BJ (cell line): ENCODE measurements around the gene RGS14. TPM values are rescaled to one million over a fixed set of nuclear protein-coding genes. Genes with fewer than 3 reads are reported as not detected.
A peak's percentile ranks its signal among the peaks of the same experiment; 100 is the strongest.

Source experiments
- CTCF ChIA-PET: fragments of 350-600 bp; formaldehyde crosslinking; extraction: SDS; loops from one replicate; lab custom pipeline; 2021; ENCODE audit warnings: antibody characterized with exemption, inconsistent platforms; lab: Yijun Ruan, JAX
- POLR2A ChIA-PET: fragments of 300-600 bp; sonication (Branson Sonifier 250); formaldehyde crosslinking; extraction: SDS; loops from one replicate; lab custom pipeline; 2021; ENCODE audit warnings: antibody characterized with exemption; lab: Charles Lee
- DNase-seq: peaks from one replicate; pipeline ENCODE4 v3.0.0-alpha.2; 2011; ENCODE audit warnings: low read depth
- H3K27me3 ChIP-seq: 2 replicates; pipeline ENCODE4 v1.6.0; 2011; ENCODE audit warnings: low read length; ENCODE audit not compliant: control insufficient read depth, insufficient read depth
- H3K36me3 ChIP-seq: 2 replicates; pipeline ENCODE4 v1.5.1; 2011; ENCODE audit warnings: low read length; ENCODE audit not compliant: control insufficient read depth, insufficient read depth
- H3K4me3 ChIP-seq: 2 replicates; pipeline ENCODE4 v1.5.1; 2011; ENCODE audit warnings: low read depth, mild to moderate bottlenecking, control low read depth, low read length
- CTCF ChIP-seq: IDR thresholded peaks from 2 replicates; pipeline ENCODE4 v1.5.1; 2011; ENCODE audit warnings: low read depth, mild to moderate bottlenecking, control low read depth, inconsistent platforms, low read length, moderate library complexity; ENCODE audit not compliant: insufficient read depth
- polyA minus RNA-seq: library from RNA; depleted of rRNA, polyadenylated mRNA; stranded (reverse); fragments of >200 nt; gene quantifications from 2 replicates; pipeline ENCODE4 v1.2.3, GENCODE V29; 2011; rRNA and poly(A)+ RNA removed
- polyA plus RNA-seq: library from polyadenylated mRNA; depleted of rRNA; stranded (reverse); fragments of >200 nt; gene quantifications from 2 replicates; pipeline ENCODE4 v1.2.3, GENCODE V29; 2011; rRNA removed

RGS14 gene
- polyA plus RNA-seq, result 4.1 and 6.0 TPM in 2 replicates
- 3.0 and 3.8 TPM in 2 replicates for polyA minus RNA-seq

- Histone ChIP-seq H3K27me3 (peaks cover 5% of the 10 kb centered on the region), H3K36me3 (no peaks in the 10 kb centered on the region), H3K4me3 (no peak within 1 kb of the TSS)
- no peak for TF ChIP-seq CTCF
- DNase-seq, result no peak
- CTCF ChIA-PET, result interaction anchor here (1.5 to 3.4 kb wide), 2 partner anchors 9 to 12 kb away, joined by 3 to 16 read pairs; no protein-coding TSS in a partner anchor
- POLR2A ChIA-PET, result no interaction called here
Observed at GRCh38 chr5:177357459-177358351, at the start of gene RGS14. Gene RGS14 (plus strand): TSS chr5:177357924. CDS start chr5:177358025, 101 bp downstream.

- ChIA-PET CTCF (interaction anchor here (1.1 to 6.8 kb wide), 19 partner anchors 10 to 237 kb away, joined by 3 to 38 read pairs (median 6); partner anchors contain the start of gene FGFR4), POLR2A (no interaction called here)
- Histone ChIP-seq H3K4me3 (no peak overlapping the region), H3K27me3 (no peaks in the 10 kb centered on the region), H3K36me3 (peaks cover 12% of the 10 kb centered on the region)
- no peak for TF ChIP-seq CTCF
- DNase-seq, result no peak
Observed at GRCh38 chr5:177308740-177309139, 49.0 kb upstream of the RGS14 start.

GRCh38 chr5:177309351-177310191 lies 48.2 kb upstream of the RGS14 start:
- no peak overlapping the region for H3K4me3 ChIP-seq
- peak; percentile 91 for TF ChIP-seq CTCF
- DNase-seq, result no peak
- ChIA-PET POLR2A (interaction anchor here (0.6 to 1.0 kb wide), 2 partner anchors 184 to 188 kb away, joined by 3 to 23 read pairs; partner anchors contain the start of gene PDLIM7), CTCF (interaction anchor here (0.6 to 6.8 kb wide), 40 partner anchors 8 to 237 kb away, joined by 3 to 38 read pairs (median 4); partner anchors contain the start of genes FGFR4, GRK6 and PDLIM7)
- H3K27me3 ChIP-seq, result no peaks in the 10 kb centered on the region
- peaks cover 12% of the 10 kb centered on the region for H3K36me3 ChIP-seq

GRCh38 chr5:177310332-177310731 lies 47.4 kb upstream of the RGS14 start:
- Histone ChIP-seq H3K27me3 (no peaks in the 10 kb centered on the region), H3K36me3 (peaks cover 11% of the 10 kb centered on the region), H3K4me3 (no peak overlapping the region)
- DNase-seq, result no peak
- CTCF ChIA-PET, result interaction anchor here (0.6 to 6.8 kb wide), 35 partner anchors 9 to 238 kb away, joined by 3 to 38 read pairs (median 5); partner anchors contain the start of genes FGFR4 and GRK6
- POLR2A ChIA-PET, result interaction anchor here (1.0 kb wide), 1 partner anchor 187 kb away, joined by 3 read pairs; the partner anchor contains the start of gene PDLIM7
- no peak for TF ChIP-seq CTCF
